KMS-11 (cell line): ENCODE measurements around the gene NMD3.

ENCODE experiments used
- H2AFZ ChIP-seq: fragments of 200-600 bp; sonication (generic); 2 replicates; pipeline ENCODE4 v1.6.1; 2016; ENCODE audit warnings: antibody characterized with exemption, mixed run types, low read depth
- H3K27ac ChIP-seq: fragments of 200-600 bp; sonication (generic); 2 replicates; pipeline ENCODE4 v1.6.1; 2016; ENCODE audit warnings: mild to moderate bottlenecking, mixed run types
- H3K27me3 ChIP-seq: fragments of 200-600 bp; sonication (generic); 2 replicates; pipeline ENCODE4 v1.6.1; 2017; ENCODE audit warnings: mild to moderate bottlenecking, low read depth, mixed run types, moderate library complexity; ENCODE audit not compliant: insufficient read depth
- H3K36me3 ChIP-seq: fragments of 200-600 bp; sonication (generic); 2 replicates; pipeline ENCODE4 v1.6.1; 2017; ENCODE audit warnings: mild to moderate bottlenecking, mixed run types; ENCODE audit not compliant: insufficient read depth
- H3K4me1 ChIP-seq: fragments of 200-600 bp; sonication (generic); 2 replicates; pipeline ENCODE4 v1.6.1; 2016; ENCODE audit warnings: mild to moderate bottlenecking, low read depth, mixed run types; ENCODE audit not compliant: poor library complexity, severe bottlenecking
- H3K4me2 ChIP-seq: fragments of 200-600 bp; sonication (generic); 2 replicates; pipeline ENCODE4 v1.7.0; 2016; ENCODE audit warnings: mild to moderate bottlenecking, mixed run types
- H3K4me3 ChIP-seq: fragments of 200-600 bp; sonication (generic); IDR thresholded peaks from 2 replicates; pipeline ENCODE4 v1.6.1; 2017; ENCODE audit warnings: low read depth, low read length, mixed read lengths; ENCODE audit not compliant: insufficient read depth
- H3K79me2 ChIP-seq: fragments of 200-600 bp; sonication (generic); 2 replicates; pipeline ENCODE4 v1.6.1; 2016; ENCODE audit warnings: low read depth, mixed run types; ENCODE audit not compliant: insufficient read depth
- H3K9ac ChIP-seq: fragments of 200-600 bp; sonication (generic); 2 replicates; pipeline ENCODE4 v1.6.1; 2016; ENCODE audit warnings: mild to moderate bottlenecking, mixed run types
- H4K20me1 ChIP-seq: fragments of 200-600 bp; sonication (generic); 2 replicates; pipeline ENCODE4 v1.6.1; 2016; ENCODE audit warnings: mild to moderate bottlenecking, mixed run types; ENCODE audit not compliant: insufficient read depth
- CTCF ChIP-seq: fragments of 200-600 bp; sonication (generic); conservative IDR thresholded peaks from 2 replicates; pipeline ENCODE4 v1.6.1; 2017; ENCODE audit warnings: low read depth, mild to moderate bottlenecking, antibody characterized with exemption, low read length, moderate library complexity, mixed read lengths

The NMD3 gene

GRCh38 chr3:161265916-161266571 is 44.9 kb downstream of the NMD3 start:
- no peaks in the 10 kb centered on the region for H3K27me3 ChIP-seq
- no peak overlapping the region for H2AFZ ChIP-seq
- H3K9ac ChIP-seq = no peak overlapping the region
- H3K4me3 ChIP-seq = no peak overlapping the region
- no peak for TF ChIP-seq CTCF
- no peak overlapping the region for H3K4me2 ChIP-seq
- no peaks in the 10 kb centered on the region for H3K4me1 ChIP-seq
- H3K36me3 ChIP-seq = no peaks in the 10 kb centered on the region
- H3K27ac ChIP-seq = no peak overlapping the region
- H4K20me1 ChIP-seq = no peaks in the 10 kb centered on the region
- no peaks in the 10 kb centered on the region for H3K79me2 ChIP-seq

GRCh38 chr3:161266731-161267150 is 45.6 kb downstream of the NMD3 start:
- Histone ChIP-seq H3K27ac (no peak overlapping the region), H4K20me1 (no peaks in the 10 kb centered on the region), H3K9ac (no peak overlapping the region), H3K4me3 (no peak overlapping the region), H3K36me3 (no peaks in the 10 kb centered on the region), H3K27me3 (no peaks in the 10 kb centered on the region), H3K79me2 (no peaks in the 10 kb centered on the region), H3K4me2 (no peak overlapping the region), H3K4me1 (no peaks in the 10 kb centered on the region), H2AFZ (no peak overlapping the region)
- TF ChIP-seq CTCF = no peak

GRCh38 chr3:161267646-161268045 is 46.5 kb downstream of the NMD3 start:
- Histone ChIP-seq H3K4me2 (no peak overlapping the region), H3K79me2 (no peaks in the 10 kb centered on the region), H3K9ac (no peak overlapping the region), H3K36me3 (no peaks in the 10 kb centered on the region), H3K27ac (no peak overlapping the region), H2AFZ (no peak overlapping the region), H3K4me3 (no peak overlapping the region), H3K27me3 (no peaks in the 10 kb centered on the region), H3K4me1 (no peaks in the 10 kb centered on the region), H4K20me1 (no peaks in the 10 kb centered on the region)
- no peak for TF ChIP-seq CTCF

- no peaks in the 10 kb centered on the region for H3K36me3 ChIP-seq
- H2AFZ ChIP-seq = no peak overlapping the region
- no peaks in the 10 kb centered on the region for H3K79me2 ChIP-seq
- no peak for TF ChIP-seq CTCF
- H3K4me2 ChIP-seq = no peak overlapping the region
- no peaks in the 10 kb centered on the region for H3K4me1 ChIP-seq
- no peaks in the 10 kb centered on the region for H3K27me3 ChIP-seq
- no peaks in the 10 kb centered on the region for H4K20me1 ChIP-seq
- H3K4me3 ChIP-seq = no peak overlapping the region
- no peak overlapping the region for H3K27ac ChIP-seq
- no peak overlapping the region for H3K9ac ChIP-seq
Measured at GRCh38 chr3:161268601-161269000, 47.5 kb downstream of the NMD3 start.
